ENCODE results near the gene UBE2E2.

The UBE2E2 gene

GRCh38 chr3:23480329-23480714, 277.2 kb downstream of the UBE2E2 start:
- DNase-seq (ENCODE audit: low read depth in 2 of 2), result no peak

DNA sequence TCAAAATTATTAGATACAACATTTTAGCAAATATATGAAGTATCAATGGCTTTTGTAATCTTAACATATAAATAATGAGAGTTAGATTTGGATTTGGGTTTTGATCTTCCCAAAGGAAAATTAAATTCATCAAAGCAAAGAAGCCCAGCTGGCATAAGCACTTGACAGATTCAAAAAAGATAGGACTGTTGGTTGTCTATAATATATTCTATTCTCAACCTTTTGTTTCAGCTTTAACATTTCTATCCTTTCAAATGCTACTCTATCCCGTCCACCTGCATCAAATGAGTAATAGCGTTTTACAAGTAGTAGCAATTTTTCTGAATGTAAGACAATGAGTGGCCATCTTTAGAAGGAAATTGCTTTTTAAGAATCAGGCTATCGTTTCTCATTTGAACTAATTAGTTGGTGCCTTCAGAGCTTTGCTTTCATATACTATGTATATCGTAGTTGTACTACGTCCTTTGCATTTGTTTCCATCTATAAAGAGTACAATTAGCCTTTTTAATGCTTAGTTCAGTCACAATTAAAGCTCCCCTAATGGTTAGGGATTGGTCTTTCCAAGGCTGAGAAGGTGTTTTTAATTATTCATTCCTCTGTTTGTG, 278.0 kb downstream of the UBE2E2 start:
- DNase-seq (ENCODE audit: low read depth in 2 of 2), result no peak

DNA sequence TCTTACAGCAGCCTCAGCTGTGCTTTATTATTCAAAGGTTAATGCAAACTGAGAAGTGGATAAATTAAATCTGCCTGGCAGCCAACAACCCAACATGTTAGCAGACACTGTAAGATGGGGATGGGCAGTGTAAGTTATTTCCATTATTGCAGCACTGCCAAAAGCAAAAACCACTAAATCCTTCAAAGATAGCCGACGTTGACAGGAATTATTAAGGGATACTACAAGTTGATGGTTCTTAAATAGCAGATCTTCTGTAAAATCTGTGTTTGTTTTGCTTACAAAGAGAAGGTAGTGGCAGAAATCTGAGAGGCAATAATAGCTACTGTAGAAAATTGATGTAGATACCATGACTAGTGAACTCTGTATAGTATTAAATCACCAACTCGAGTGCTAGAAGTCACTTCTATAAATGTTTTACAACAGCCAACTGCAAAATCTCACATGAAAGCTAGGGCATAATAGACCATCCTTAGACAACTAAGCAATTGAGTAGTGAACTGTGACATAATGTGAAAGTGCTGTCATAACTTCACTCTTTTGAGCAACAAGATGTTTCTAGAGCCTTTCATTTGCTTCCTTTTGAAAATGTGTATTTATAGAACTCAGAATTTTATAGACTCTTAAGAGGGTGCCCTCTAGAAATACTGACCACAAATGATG, 278.6 kb downstream of the UBE2E2 start:
- DNase-seq (ENCODE audit: low read depth in 2 of 2), result no peak

DNA sequence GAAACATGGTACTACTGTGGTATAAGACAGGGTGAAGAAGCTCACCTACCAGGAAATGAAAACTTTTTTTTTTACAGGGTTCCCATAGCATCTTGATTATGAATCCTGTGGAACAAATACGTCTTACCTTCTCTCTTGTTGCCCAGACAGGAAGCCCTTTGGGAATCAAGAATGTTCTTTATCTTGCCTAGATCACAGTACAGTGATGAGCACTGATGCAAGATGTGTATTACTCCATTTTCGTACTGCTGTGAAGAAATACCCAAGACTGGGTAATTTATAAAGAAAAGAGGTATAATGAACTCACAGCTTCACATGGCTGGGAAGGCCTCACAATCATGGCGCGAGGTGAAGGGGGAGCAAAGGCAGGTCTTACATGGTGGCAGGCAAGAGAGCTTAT, 281.3 kb downstream of the UBE2E2 start:
- DNase-seq (ENCODE audit: low read depth in 2 of 2), result no peak

DNA sequence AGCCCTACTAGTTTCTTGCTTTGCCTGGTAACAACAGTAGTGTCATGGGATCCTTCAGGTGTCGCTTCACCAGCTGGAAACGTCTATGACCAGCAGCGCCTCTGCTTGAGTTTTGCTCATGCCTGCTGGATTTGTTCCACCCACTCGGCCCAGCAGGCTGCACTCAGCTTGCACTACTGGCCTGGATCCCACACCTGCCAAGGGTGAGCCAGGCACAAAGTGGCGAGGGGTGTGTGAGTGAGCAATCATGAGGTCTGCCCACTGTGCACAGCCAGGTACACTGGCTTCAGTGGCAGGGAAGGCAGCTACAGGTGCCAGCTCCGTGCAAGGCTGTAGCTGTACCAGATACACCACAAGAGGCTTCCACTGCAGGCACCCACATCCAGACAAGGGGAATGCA, 282.8 kb downstream of the UBE2E2 start:
- no peak for DNase-seq (ENCODE audit: low read depth in 2 of 2)

DNA sequence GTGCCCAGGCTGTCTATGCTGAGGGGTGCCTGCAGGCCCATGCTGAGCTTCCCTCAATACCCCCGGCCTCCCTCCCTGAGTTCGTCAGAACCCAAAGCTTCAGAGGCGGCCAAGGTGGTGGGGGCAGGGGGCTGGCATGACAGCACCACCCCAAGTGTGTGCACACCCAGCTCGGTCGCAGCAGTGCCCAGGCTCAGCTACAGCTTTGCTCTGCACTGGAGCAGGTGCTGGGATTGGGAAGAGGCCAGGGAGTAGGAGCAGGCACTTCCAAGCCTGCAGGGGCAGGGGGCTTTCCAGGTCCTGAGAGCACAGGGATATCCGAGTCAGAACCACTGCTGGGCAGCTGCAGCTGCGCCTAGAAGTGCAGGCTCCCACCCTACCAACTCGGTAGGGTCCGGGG, 283.9 kb downstream of the UBE2E2 start:
- DNase-seq (ENCODE audit: low read depth in 2 of 2), result no peak

- no peak for DNase-seq (ENCODE audit: low read depth in 2 of 2)
These were observed 285.5 kb downstream of the UBE2E2 start for GRCh38 chr3:23488618-23489017.

GRCh38 chr3:23489300-23490158, 286.4 kb downstream of the UBE2E2 start:
- no peak for DNase-seq (ENCODE audit: low read depth in 2 of 2)

GRCh38 chr3:23490459-23490858, 287.3 kb downstream of the UBE2E2 start:
- DNase-seq (ENCODE audit: low read depth in 2 of 2), result no peak

- no peak for DNase-seq (ENCODE audit: low read depth in 2 of 2)
These were observed 288.9 kb downstream of the UBE2E2 start for GRCh38 chr3:23492057-23492456.

DNA sequence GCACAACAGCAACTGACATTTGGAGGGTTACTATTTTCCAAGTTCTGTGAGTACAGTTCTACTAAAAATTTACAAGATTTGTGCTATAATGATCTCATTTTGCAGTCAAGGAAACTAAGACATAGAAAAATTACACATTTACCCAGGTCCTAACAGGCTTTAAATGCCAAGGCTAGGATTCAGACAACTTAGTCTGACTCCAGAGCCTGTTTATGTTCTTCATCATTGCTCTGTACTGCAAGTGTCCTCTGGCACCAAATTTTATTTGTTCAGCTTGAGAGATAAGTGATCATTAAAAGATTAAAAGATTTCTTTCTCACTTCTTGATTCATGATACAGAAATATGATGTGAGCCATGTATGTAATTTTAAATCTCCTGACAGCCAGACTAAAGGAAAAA, 290.8 kb downstream of the UBE2E2 start:
- DNase-seq (ENCODE audit: low read depth in 2 of 2), result no peak

- DNase-seq (ENCODE audit: low read depth in 2 of 2), result no peak
These were observed 291.8 kb downstream of the UBE2E2 start for GRCh38 chr3:23494967-23495366.

GRCh38 chr3:23495507-23495906, 292.4 kb downstream of the UBE2E2 start:
- no peak for DNase-seq (ENCODE audit: low read depth in 2 of 2)

GRCh38 chr3:23496165-23496564, 293.0 kb downstream of the UBE2E2 start:
- no peak for DNase-seq (ENCODE audit: low read depth in 2 of 2)

- no peak for DNase-seq (ENCODE audit: low read depth in 2 of 2)
These were observed 294.0 kb downstream of the UBE2E2 start for GRCh38 chr3:23497156-23497555.

DNA sequence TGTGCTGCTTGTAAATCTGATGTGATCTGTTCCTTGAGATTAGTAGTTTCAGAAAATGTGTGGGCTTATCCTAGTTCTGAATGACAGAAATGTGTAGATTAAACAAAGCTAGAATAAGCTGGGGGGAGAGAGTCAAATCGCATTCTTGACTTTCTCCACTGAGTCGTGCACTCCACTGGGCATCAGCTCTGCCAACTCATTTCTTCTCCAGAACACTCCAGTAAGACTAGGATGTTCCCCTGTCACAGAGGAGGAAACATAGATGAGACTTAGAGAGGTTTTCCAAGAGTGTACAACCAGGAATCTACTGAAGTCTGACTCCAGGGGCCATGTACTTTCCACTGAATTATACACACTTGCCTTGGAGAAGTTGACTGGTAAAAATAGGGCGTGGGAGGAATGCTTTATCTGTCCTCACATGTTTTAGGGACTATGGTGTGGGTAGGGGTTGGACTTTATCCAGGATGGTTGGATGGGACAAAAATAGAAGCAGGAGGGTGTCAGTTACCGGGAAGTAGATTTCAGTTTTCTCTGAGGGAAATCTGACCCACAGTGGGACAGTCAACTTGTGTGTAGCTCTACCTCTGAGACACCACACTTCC, 298.2 kb downstream of the UBE2E2 start:
- no peak for DNase-seq (ENCODE audit: low read depth in 2 of 2)

DNA sequence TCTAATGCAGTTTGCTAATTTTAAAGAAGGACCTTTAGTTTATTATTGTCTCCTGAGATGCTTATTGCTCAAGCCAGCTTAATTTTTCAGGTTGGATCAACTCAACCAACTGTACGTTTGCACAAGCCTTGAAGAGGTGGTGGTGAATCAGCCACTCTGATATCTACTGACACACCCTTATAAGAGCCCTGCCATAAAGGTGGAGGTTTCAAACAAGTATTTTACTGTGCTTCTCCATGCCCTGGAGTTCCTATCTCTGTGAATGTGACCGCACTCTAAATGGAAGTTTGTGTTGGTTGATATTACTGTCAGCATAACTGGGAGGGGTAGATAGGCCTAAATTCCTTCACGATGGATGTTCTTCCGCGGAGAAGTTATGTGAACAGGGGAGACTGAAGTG, 305.3 kb downstream of the UBE2E2 start:
- DNase-seq (ENCODE audit: low read depth in 2 of 2), result no peak

DNA sequence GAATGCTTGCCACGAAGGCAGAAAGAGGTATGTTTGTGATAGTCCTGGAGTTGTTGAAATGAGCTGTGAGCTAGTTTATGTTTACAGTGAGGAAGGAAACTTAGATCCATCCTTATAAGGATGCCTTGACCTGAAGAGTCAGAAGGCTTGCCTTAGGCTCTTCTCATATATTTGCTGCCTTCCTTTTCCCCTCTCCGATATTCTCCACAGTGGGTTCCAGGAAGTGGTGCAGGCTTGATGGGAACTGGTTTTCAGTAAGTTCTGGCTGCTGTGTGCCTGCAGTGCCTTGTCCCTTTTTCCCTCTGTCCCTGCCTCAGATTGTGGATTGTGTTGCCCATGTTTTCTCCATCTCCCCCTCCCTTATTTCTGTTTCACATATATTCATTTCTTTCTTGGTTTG, 315.3 kb downstream of the UBE2E2 start:
- no peak for DNase-seq (ENCODE audit: low read depth in 2 of 2)

DNA sequence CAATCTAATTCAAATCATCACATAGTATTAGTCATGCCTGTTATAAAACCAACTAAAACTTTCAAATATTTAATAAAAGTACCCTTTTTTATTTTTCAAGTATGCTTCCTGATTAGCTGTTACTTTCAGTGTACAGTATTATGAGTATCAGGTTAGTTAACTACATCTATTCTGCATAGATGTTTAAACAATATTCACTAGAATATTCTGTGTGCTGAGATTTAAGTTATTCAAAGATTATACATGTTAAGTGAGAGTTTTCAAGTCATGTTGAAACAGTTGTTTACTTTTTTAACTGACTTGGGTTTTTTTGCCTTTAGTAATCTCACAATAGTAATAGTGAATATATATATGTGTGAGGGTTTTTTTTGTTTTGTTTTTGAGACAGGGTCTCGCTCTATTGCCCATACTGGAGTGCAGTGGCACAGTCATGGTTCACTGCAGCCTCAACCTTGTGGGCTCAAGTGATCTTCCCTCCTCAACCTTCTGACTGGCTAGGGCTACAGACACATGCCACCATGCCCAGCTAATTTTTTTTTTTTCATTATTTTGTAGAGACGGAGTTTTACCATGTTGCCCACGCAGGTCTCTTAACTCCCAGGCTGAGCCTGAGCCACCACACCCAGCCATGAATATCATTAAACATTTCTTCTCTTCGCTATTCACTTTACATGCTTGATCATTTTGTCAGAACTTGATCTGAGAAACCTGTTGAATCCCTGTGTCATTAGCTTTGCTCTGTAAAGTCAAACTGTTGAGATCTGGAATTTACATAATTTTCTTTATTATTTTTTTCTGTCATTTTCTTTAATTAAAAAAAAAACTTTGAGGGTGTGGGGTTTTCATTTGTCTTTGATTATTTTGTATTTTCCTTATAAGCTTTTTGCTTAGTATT, 316.4 kb downstream of the UBE2E2 start:
- DNase-seq (ENCODE audit: low read depth in 2 of 2), result no peak

GRCh38 chr3:23527326-23527725, 324.2 kb downstream of the UBE2E2 start:
- no peak for DNase-seq (ENCODE audit: low read depth in 2 of 2)

DNA sequence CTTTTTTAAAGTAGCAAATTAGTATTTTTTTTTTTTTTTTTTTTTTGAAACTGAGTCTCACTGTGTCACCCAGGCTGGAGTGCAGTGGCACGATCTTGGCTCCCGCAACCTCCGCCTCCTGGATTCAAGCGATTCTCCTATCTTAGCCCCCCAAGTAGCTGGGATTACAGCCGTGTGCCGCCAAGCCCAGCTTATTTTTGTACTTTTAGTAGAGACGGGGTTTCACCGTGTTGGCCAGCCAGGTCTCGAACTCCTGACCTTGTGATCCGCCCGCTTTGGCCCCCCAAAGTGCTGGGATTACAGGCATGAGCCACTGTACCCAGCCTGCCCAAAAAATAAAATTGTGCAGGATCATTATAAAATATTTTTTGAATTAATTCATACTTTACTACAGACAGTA, 330.5 kb downstream of the UBE2E2 start:
- DNase-seq (ENCODE audit: low read depth in 2 of 2), result no peak

DNA sequence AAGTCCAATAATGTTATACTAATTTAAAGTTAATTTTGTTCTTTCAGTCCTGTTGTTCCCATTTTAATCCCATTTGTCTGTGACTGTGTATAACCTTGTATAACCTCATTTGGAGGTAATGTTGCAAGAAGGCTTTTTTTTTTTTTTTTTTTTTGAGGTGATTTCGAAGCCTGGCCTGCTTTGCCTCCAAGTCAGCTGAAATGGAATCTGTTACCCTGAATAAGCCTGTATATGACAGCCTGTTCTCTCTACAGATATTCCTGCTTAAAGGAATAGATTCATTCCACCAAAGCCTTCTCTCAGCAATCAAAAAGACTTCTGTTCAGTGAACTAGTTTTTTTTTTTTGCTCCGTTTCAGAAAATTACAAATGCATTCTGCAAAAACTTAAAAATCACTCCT, 330.9 kb downstream of the UBE2E2 start:
- no peak for DNase-seq (ENCODE audit: low read depth in 2 of 2)
